GM21737 (cell line): Measurements from ENCODE around the gene LGR5.
"Not testable (repeated sequence)": the region's sequence is repeated elsewhere in the genome, so short reads cannot be mapped to it uniquely, and the experiment has no call there.

Experiments
- ATAC-seq: cut with Tn5 transposase; IDR thresholded peaks from one replicate; pipeline ENCODE4 v1.9.1; 2021; ENCODE audit warnings: mild to moderate bottlenecking, moderate library complexity; ENCODE audit not compliant: unreplicated experiment

Gene LGR5

GRCh38 chr12:71546322-71546861 lies 106.8 kb downstream of the LGR5 start:
- ATAC-seq = no peak

GRCh38 chr12:71548893-71549292 lies 109.3 kb downstream of the LGR5 start:
- no peak for ATAC-seq

GRCh38 chr12:71551529-71551928 lies 111.9 kb downstream of the LGR5 start:
- no peak for ATAC-seq

DNA sequence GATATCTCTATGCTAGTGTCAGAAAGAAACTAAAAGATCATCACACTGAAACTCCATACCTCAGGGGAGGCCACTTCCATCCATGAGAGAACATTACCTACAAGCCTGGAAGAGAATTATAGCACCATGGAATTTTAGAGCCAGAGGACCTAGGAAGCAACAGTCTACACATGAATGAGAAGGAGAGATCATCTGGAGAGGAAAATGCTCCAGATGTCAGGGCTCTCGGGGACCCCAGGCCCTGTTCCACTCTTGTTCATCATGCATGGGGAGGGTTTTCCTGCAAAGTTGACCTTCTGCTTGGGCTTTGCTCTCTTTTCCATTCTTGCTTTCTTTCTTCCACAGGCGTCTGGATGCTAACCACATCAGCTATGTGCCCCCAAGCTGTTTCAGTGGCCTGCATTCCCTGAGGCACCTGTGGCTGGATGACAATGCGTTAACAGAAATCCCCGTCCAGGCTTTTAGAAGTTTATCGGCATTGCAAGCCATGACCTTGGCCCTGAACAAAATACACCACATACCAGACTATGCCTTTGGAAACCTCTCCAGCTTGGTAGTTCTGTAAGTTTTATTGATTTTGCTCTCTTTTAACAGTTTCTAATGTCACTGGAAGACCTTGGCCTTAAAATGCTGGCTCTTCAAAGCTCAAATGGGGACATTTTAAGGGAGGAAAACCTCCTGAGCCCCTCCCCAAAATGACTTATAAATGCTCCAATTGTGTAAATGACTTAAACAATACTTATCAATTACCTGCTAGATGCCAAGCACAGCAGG lies 113.3 kb downstream of the LGR5 start:
- no peak for ATAC-seq

DNA sequence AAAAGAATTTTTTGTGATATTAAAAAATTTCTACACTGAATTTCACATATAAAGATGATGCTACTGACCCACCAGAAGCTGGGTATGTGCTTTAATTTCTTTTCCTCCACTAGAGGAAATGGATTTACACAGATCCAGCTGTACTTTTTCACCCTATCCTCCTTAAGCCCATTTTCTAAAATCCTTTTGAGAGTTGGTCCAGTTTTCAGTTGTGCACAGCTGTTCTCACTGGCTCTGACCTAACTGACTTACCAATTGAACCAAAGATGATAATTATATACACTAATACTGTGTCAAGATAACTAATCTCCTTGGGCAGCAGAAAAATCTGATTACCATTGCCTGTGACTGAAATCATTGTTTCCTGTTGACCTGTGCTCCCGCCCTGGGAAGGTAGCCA lies 115.6 kb downstream of the LGR5 start:
- no peak for ATAC-seq

GRCh38 chr12:71555789-71556188 lies 116.2 kb downstream of the LGR5 start:
- not testable (repeated sequence) for ATAC-seq

GRCh38 chr12:71556448-71556847 lies 116.8 kb downstream of the LGR5 start:
- ATAC-seq = no peak

GRCh38 chr12:71556875-71557274 lies 117.3 kb downstream of the LGR5 start:
- ATAC-seq = no peak

DNA sequence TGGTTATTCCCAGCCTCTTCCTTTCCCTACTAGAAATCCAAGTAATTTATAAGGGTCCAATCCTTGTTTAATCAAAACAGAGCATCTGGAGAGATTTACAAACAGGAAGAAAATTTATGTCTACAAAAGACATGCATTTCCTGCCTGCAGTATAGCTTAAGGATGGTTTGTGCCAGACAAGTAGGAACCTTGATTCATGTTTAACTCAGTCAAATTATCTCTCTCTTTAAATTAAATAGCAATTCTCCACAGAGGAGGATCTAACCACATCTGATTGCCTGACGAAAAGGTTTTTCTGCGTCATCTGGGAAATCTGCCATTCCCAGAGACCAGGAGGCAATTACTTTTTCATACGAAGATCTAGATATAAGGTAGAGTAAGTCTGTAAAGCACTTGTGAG lies 118.8 kb downstream of the LGR5 start:
- no peak for ATAC-seq

GRCh38 chr12:71562676-71563595 lies 123.3 kb downstream of the LGR5 start:
- ATAC-seq = no peak

- no peak for ATAC-seq
Measured at GRCh38 chr12:71565535-71565934, 125.9 kb downstream of the LGR5 start.

DNA sequence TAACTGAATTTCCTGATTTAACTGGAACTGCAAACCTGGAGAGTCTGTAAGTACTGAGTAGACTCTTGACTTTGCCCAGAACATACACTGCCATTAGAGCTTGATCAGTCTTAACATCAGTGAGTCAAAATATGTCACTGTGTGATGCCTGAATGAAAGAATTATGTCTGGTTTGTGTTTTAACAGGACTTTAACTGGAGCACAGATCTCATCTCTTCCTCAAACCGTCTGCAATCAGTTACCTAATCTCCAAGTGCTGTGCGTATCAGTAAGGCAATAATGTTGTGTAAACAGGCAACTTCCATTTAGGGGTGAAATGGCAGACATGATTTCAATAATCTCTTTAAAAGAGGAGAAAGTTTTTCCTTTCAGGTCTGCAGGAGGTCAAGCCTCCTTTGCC lies 127.1 kb downstream of the LGR5 start:
- no peak for ATAC-seq

GRCh38 chr12:71567537-71567936 lies 127.9 kb downstream of the LGR5 start:
- no peak for ATAC-seq

- ATAC-seq = not testable (repeated sequence)
Measured at GRCh38 chr12:71569885-71570284, 130.3 kb downstream of the LGR5 start.

DNA sequence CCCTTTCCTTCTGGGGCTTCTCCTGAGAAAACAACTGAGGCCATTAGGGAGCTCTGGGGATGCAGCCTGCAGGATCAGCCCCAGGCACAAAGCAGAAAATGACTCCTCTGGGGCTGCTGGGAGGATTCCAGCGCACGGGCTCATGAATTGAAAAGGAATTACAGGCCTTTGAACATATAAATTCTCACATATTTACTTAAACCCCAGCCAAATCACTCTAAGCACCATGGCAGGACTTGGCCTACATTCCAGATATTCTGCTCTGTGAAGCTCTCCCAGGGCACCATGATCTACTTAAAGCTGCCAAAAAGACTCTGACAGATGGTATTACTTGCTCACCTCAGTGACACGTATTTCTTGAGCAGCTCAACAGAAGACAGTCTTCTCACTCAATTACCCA lies 136.9 kb downstream of the LGR5 start:
- no peak for ATAC-seq

DNA sequence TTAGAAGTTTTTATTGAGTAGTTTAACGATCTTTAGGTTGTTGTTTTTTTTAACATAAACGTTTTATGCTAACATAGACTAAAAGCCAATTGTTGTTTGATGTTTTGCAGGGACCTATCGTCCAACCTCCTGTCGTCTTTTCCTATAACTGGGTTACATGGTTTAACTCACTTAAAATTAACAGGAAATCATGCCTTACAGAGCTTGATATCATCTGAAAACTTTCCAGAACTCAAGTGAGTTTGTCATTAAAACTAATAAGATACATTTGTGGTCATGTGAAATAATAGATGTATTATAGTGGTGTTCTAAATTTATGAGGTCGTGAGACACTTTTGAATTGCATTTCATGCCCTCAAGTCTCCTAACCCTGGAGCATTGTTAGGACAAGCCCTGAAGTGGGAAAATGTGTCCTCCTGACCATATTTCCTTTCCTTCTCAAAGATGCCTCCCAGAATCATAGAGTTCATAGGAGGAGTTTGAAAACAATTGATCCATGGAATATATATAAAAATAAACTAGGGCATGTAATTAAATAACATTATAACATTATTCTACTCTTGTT lies 139.2 kb downstream of the LGR5 start:
- no peak for ATAC-seq

GRCh38 chr12:71581206-71581605 lies 141.6 kb downstream of the LGR5 start:
- no peak for ATAC-seq

- no peak for ATAC-seq
Measured at GRCh38 chr12:71582925-71583324, 143.3 kb downstream of the LGR5 start.

- ATAC-seq = no peak
Measured at GRCh38 chr12:71584356-71584755, 144.8 kb downstream of the LGR5 start.

GRCh38 chr12:71585218-71585617 lies 145.6 kb downstream of the LGR5 start:
- no peak for ATAC-seq

DNA sequence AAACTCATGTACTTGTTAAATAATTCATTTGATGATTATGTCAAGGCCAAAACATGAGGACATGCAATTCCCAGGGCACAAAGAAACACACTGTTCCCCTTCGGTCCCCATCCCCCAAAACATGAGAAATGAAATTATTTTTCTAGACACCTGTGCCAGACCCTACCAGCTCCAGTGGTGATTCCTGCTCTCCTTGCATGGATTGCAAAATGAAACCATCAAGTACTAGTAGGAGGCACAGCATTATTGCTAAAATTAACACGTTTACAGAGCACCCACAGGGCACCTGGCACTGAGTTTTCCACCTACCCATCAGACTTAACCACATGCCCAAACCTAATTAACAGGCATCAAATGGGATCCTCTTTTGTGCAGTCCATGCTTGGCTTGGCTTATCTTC lies 147.4 kb downstream of the LGR5 start:
- ATAC-seq = no peak
